ENCODE results near the gene PTPRQ.

Gene PTPRQ

DNA sequence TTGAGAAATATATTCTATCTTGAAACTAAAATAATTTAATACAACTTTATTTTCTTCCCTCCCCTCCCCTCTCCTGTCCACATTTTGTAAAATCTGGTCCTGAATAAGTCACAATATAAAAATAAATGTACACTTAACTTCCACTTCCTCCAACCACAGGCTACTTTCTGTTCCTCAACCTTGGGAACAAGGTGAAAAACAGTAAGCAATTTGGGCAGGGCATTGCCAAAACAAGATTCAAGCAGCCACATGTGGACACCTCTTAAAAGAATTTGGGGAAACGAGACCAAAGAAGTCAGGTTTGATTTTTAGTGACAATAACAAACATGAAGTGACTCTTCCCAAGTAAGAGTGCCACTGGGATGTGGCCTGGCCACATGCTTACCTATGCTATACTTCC is 115.7 kb downstream of the PTPRQ start:
- DNase-seq, result no peak

DNA sequence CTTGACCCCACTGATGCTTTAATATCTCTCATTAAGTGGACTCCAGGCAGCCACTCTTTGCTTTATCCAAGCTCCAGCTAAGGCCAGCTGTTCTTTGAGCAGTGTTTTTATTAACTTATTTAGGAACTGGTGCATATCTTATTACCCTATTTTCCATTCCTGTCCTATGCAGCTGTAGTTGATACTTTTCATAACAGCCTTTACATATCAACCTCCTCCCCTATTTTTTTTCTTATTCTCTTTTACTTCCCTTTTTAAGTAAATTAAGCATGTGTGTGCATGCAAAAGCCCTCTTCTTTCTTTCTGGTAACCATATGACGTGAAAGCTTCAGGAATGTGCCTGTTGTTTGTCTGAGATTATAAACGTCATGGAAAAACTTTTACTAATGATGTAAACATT is 121.2 kb downstream of the PTPRQ start:
- no peak for DNase-seq

DNA sequence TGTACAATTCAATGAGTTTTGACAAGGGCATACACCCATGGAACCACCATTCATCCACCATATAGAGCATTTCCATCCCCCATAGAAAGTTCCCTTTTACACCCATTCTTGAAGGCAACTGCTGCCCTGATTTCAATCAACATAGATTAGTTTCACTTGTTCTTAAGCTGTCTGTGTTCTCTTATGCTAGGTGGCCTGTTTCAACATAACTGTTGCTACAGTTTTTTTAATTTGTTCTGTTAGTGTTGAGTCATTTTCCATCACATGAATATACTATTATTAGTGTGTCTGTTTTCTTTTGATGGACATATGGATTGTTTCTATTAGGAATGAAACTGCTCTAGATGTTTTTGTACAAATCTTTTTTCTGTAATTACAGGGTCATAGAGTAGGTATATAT is 123.4 kb downstream of the PTPRQ start:
- no peak for DNase-seq

DNA sequence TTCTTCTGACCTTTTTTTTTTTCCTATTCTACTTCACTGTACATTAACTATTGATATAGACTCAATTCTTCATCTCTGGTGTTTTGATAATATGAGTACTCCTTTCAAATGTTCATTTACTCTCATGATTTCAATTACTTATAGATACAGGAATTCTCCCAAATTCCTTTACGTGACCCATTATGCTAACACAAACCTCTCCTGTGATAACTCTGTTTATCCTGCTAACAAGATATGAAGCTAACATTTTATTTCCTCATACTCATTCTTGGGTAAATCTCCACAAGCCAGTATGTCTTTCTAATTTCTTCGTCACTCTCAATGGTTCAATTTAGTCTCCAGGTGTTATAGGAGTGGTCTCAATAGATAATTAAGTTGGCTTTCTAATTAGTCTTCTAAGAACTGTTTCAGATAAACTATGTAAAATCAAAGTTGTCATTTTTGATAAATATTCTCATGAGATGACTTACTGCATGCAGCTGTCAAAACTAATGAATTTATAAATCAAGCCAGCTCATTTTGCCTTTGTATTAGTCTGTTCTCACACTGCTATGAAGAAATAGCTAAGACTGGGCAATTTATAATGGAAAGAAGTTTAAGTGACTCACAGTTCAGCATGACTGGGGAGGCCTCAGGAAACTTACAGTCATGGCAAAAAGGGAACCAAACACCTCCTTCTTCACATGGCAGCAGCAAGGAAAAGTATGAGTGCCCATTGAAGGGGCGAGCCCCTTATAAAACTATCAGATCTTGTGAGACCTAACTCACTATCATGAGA is 132.8 kb downstream of the PTPRQ start:
- no peak for DNase-seq

DNA sequence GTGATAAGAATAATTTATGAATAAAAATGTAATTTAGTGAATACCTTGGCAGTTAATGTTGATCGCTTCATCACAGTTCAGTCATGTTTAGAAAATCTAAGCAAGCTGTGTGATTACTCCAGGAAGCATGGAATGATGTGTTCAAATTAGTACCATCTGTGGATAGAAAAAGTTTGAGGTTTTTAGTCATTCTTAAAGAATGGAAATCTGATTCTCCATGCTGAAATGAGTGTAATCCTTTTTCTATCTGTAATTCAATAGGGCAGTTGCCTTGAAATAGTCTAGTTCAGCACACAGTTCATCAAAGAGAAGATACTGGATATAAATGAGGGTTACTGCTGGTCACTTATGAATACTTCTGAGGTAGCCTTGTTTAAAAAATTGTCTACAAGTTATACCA is 136.2 kb downstream of the PTPRQ start:
- DNase-seq, result no peak

DNA sequence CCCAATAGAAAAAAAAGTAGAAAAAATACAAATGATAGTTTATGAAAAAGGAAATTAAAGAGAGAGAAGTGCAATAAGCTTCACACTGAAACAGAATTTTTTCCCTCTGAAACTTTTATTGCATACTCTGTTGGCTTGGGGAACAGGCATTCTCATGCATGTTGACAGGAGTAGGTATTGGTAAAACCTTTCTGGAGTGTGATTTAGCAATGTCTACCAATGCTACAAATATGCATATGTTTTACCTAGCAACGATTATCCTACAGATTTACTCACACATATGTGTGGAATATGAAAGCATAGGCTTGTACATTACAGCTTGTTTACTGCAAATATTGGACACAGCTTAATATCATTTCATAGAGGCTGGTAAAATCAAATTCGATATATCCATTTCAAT is 137.7 kb downstream of the PTPRQ start:
- no peak for DNase-seq

DNA sequence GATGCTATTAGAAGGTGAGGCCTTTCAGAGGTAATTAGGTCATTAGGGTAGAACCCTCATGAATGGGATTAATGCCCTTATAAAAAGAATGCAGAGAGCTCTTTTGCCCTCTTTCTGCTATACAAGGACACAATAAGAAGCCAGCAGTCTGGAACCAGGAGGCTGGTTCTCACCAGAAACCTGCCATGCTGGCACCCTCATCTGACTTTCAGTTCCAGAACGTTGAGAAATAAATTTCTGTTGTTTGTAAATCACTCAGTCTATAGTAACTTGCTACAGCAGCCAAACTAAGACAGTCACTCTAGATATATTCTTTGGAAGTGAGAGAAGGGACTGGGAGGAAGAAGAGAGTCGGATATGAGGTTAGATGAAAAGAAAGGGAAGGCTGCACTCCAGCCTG is 138.4 kb downstream of the PTPRQ start:
- DNase-seq, result no peak

DNA sequence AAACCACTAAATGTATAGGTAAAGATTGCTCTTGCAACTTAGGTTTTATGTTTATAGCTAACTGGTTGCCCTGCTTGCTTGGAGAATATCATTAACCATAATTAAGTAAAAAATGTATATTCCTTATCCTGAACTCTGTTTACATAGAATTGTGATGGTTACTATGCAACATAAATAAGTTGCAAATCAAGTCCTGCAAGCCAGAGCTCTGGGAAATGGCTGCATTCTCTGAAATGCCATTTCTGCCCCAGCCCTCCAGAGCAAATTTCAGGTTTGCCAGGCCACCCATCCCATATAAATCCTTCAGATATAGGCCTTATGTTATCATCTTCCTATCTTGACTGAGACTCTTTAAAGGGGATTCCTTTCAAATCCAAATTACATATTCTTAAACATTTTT is 145.0 kb downstream of the PTPRQ start:
- no peak for DNase-seq

DNA sequence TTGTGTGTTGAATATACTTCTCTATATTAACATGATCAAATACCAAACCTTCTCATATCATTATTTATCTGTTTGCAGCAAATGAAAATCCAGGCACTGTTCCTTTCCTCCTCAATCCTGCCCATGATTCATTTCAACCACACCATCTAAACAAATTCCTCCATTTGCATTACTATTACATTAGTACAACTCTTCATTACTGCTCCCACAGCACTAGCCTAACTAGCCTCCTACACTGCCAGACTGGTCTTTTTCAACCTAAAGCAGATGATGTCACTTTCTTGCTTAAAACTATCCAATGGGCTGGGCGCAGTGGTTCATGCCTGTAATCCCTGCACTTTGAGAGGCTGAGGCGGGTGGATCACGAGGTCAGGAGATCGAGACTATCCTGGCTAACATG is 146.1 kb downstream of the PTPRQ start:
- DNase-seq, result no peak

DNA sequence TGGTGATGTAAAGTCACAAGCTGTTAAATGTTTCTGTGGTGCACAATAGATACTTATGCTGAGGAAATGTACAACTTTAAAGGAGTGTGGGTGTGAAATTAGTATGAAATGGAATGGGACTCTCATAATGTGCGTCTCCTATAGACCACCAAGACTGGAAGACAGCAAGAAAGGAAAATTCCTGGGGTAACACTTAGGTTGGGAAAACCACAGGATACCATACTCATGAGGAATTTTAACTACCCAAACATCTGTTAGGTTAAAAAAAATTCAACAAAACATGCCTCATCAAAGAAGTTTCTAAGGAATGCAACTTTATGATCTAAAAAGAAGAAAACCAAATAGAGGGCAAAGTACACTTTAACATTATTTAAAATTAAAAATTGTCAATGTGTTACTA is 149.7 kb downstream of the PTPRQ start:
- DNase-seq, result no peak

DNA sequence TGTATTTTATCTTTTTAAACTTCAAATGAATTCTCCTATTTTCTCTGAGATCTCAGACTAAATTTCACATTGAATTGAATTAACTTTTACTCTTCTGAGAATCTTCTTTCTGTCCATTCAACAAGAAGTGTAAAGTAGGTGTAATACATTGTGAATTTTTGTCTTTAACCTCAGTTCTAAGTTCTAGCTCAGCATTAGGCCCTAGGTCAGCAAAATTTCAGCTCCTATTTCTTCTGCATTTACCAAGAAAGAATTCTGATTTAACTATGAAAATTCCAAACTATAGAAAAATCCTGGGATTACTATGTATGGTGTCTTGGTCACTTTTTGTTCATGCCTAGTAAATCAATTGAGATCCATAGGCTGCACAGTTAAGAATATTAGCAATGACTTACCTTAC is 152.5 kb downstream of the PTPRQ start:
- DNase-seq, result no peak

DNA sequence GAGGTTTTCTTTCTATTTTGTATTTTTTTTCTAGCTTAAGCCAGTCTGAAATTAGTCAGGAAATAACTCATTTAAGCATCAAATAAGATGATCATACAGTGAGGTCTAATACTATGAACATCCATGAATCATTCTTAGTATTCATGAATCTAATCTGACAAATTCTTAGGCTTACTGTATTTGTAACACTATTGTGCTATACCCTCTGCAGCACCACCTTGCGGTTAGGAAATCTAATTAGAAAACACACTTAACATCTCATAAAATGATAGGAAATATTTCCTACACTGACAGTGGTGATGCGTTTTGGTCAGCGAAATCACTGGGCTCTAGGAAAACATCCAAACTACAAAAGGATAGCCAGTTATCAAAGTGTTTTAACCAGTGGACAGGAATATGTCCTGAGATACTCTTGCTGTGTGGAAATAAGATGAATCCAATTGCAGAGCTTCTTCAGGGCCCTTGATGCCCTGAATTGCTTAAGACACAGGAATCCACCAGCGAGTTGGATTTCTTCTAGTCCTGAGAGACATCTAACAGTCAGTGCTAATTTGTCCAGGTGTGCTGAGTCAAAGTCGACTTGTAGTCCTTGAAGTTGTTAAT is 154.1 kb downstream of the PTPRQ start:
- DNase-seq, result no peak

DNA sequence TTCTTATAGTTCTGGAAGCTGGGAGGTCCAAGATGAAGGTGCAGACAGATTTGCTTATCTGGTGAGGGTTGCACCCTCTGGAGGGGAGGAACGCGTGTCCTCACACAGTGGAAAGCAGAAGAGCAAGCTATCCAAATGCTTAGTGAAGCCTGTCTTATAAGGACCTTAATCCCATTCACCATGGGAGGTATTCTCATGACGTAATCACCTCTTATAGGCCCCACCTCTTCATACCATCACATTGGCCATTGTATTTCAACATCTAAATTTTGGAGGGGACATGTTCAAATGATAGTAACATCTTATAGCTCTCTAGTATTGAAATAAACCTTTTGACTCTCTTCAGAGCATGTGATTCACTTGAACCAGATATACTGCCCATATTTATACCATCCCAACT is 158.4 kb downstream of the PTPRQ start:
- DNase-seq, result no peak

DNA sequence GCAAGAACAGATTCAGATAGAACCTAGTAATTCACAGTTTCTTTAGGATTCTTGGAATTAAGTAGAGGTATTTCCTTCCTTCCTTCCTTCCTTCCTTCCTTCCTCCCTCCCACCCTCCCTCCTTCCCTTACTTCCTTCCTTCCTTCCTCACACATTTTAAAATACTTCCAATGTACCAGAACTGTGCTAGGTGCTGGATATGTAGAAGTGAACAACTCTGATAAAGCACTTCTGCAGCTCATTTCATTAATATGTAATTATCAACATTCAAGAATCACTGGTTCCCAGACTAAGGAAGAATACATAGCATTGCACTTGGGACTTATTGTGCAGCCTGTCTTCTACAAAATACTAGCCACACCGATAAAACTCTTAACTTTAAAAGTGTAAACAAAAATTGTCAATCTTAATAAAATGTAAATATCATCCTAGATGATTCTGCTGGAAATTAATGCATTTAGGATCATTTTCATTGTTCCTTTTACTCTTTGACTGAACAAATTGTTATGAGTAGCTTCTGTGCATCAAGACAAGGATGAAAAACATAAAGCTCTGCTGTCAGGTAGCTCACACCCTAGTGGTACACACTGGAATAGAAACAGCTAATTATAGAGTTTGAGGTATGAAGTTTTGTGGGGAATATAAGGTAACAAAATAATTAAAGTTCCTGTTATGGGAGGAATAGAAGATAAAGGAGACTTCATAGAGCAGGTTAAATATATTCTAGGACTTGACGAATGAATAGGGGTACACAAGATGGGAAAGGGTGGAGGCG is 163.5 kb downstream of the PTPRQ start:
- no peak for DNase-seq

DNA sequence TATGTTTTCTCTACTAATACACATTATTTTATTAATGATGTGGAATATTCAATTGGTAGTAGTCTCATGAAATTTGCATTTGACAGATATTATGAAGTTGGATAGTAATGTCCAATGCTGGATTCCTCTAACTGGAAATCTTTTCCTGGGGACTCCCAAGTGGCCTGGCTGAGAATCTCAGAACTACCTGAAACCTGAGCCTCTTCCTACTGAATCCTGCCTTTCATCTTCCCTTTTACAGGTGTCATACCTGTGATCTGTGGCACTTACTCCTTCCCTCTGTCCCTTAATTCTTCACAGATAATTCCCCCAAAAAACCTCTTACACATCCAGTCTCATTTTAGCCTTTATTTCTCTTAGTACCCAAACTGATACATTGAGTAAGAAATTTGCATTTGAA is 173.7 kb downstream of the PTPRQ start:
- no peak for DNase-seq

DNA sequence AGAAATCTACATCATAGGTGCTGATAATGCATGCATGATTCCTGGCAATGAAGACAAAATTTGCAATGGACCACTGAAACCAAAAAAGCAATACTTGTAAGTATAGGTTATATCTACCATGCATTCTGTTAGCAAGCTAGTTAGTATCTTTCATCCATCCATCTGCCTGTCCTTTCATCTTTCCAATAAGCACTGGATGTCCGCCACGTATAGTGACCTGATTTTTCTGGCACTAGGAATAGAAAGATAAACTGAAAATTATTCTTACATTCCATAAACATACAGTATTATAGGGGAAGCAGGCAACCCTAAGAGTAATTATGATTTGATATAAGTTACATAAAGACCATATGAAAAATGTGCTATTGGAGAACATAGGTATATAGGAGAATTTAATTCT is 176.2 kb downstream of the PTPRQ start:
- DNase-seq, result no peak

DNA sequence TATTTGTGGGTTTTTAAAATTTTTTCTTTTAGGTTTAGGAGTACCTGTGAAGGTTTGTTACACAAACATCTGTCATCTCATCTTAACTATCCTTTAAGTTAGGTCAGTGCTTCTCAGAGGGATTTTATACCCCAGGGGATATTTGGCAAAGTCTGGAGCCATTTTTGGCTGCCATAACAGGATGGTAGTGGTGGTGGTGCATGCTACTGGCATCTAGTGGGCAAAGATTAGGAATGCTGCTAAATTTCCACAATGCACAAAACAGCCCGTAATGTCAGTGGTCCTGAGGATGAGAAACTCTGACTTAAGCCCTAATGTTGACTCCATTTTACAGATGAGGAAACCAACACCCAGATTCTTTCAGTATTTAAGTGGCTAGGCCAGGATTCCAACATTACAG is 178.2 kb downstream of the PTPRQ start:
- DNase-seq, result no peak

DNA sequence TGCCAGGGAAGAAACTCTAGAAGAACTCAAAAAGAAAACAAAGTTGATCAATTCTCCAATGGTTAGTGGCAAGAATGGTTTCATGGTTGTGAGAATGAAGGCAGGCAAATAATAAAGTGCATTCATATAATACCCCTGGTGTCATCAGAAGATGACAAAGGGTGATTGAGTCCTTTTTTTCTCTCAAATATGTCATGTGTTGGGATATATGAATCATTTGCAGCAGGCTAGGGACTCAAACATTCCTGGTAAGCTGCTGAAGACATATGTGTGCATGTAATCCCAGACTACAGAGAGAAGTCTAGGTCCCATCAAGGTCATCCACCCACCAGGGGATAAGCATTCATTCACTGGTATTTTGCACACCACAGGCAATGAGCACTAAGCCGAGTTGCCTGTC is 181.0 kb downstream of the PTPRQ start:
- no peak for DNase-seq

DNA sequence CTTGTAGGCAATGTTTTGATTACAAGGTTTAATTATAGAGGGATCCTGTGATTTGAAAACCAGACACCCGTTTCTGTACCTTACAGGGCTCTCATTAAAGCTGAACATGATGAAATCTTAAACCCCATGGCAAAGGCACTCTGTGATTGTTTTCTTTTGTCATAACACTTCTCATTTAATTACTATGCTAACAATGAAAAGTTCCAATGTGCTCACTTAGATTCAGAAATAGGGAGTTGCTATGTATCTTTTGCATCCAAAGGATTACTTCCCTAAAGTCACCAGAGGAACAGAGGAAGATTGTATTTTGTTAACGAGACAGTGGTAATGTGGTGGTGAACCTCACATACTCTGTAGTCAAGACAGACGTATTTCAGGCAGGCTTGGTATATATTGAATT is 181.9 kb downstream of the PTPRQ start:
- DNase-seq, result no peak

DNA sequence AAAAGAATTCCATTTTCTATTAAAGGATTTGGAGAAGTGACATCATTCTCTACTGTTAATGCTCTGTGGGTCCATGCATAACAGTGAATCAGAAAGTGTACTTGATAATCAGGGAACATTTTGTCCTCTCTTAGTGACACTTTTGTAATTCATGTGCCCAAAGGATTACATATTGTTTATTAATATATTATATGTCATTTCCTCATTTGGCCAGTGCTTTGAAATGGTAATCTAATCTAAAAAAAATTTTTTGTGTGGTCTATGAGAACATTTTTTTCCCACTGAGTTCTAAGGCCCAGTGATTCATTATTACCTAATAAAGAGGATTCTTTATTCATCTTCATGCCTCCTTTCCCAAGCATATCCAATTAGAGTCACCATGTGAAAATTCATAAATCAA is 183.7 kb downstream of the PTPRQ start:
- no peak for DNase-seq

DNA sequence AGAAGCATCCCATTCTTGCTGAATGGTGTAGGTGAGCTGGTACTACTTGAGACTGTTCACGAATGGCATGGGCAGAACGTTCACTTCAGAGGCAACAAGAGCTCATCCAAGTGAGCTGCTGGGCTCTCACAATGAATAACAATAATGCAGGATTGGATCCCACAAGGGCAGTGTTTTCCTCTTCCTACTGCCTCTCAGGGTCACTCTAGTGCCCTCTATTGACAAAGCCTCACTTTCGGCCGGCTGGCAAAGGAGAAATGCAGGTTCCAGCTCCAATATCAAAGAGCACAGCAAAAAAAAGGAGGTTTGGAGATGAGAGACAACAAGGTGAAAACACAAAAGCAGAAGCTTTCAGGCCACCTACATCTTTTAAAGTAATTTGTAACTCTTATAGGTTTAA is 188.8 kb downstream of the PTPRQ start:
- peak; percentile 0 for DNase-seq

DNA sequence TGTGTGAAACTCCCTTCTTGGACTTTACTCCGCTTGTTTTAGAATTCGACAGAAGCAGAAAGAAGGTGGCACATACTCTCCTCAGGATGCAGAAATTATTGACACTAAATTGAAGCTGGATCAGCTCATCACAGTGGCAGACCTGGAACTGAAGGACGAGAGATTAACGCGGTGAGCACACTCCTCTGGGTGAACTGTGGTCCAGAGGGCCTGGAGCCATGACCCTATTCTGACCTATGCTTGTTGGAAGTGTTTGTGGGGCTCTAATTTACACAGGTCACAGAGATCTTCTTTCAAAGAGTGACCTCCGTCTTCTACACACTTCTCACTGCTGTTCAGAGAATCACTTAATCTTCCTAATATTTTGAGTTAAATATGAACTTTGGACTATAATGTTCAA is 190.9 kb downstream of the PTPRQ start:
- DNase-seq, result no peak

DNA sequence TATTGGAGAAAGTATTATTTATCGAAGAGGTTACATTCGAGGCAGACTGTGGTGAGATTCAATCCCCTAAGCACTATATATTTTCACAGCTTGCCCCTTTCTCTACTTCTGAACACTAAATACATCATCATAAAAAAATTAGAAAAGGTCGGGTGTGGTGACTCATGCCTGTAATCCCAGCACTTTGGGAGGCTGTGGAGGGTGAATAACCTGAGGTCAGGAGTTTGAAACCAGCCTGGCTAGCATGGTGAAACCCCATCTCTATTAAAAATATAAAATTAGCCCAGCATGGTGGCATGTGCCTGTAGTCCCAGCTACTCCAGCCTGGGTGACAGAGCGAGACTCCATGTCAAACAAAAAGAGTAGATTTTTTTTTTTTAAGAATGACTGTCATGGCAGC is 192.8 kb downstream of the PTPRQ start:
- DNase-seq, result no peak

DNA sequence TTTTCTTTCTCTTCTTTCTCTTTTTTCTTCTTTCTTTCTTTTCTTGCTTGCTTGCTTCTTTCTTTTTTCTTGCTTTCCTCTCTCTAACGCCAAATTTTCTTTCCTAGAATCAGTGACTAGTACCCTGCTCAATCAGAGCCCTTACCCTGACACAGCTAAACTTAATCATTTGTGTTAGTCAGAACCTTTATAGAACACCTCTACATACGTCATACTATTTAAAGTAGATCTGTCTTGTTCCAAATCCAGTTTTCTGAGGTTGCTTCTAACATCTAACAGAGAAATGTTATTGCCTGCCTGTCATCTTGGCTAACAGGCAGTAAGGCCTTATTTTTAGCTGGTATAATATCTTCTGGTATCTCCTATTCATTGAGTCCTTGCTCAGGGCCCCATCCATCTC is 197.9 kb downstream of the PTPRQ start:
- DNase-seq, result no peak

Measured in activated CD4-positive, alpha-beta T cell treated with anti-CD3 and anti-CD28 coated beads, Interleukin-10, Interleukin-2, amounts not matched to agents 100 ng/mL and 50 ng/mL, durations not matched to agents 16 hours and 8 hours (primary cell).